H1 (cell line): Measurements from ENCODE around the gene AMER2. TPM values are rescaled to one million over a fixed set of nuclear protein-coding genes. Genes with fewer than 3 reads are reported as not detected.

ENCODE experiments used
- ATF2 ChIP-seq: IDR thresholded peaks from 2 replicates; pipeline ENCODE4 v1.6.1; 2012; ENCODE audit warnings: low read length, inconsistent platforms
- KDM5A ChIP-seq: fragments of 200-600 bp; IDR thresholded peaks from 2 replicates; pipeline ENCODE4 v1.7.1; 2012; ENCODE audit warnings: mild to moderate bottlenecking, low read length, inconsistent platforms, mixed read lengths
- NANOG ChIP-seq: IDR thresholded peaks from 2 replicates; pipeline ENCODE4 v1.6.1; 2011; ENCODE audit warnings: low read length, low read depth, mild to moderate bottlenecking, inconsistent platforms; ENCODE audit not compliant: insufficient read depth, poor library complexity, severe bottlenecking
- PHF8 ChIP-seq: fragments of 200-600 bp; sonication (generic); conservative IDR thresholded peaks from 2 replicates; pipeline ENCODE4 v1.7.1; 2012; ENCODE audit warnings: low read depth, mild to moderate bottlenecking, inconsistent platforms, low read length, moderate library complexity
- RXRA ChIP-seq: IDR thresholded peaks from 2 replicates; pipeline ENCODE4 v1.6.1; 2011; ENCODE audit warnings: low read depth, mild to moderate bottlenecking, low read length, moderate library complexity; ENCODE audit not compliant: insufficient read depth
- SIX5 ChIP-seq: IDR thresholded peaks from 2 replicates; pipeline ENCODE4 v1.6.1; 2011; ENCODE audit warnings: mild to moderate bottlenecking, low read depth, low read length
- SP4 ChIP-seq: IDR thresholded peaks from 2 replicates; pipeline ENCODE4 v1.6.1; 2012; ENCODE audit warnings: low read length, inconsistent platforms
- polyA plus RNA-seq, 7 experiments: library from polyadenylated mRNA; depleted of rRNA in 3 of 7; stranded (reverse) in 5 of 7; unstranded in 2 of 7; fragments of >200 nt in 5 of 7; fragments of 200-250 nt in 2 of 7; gene quantifications; 1 replicate in 5 of 7; 2 replicates in 1 of 7; 4 replicates in 1 of 7; pipeline versions ENCODE4 v1.2.1 to v1.2.3, GENCODE V29; 2011 to 2013; ENCODE audit warnings: missing spikeins in 2 of 7, mixed read lengths in 2 of 7
- total RNA-seq: library from RNA; stranded (reverse); fragmentation: NEBNext Ultra II Directional; extraction: Animal tissue kit (Norgen Biotek cat#: 25700); gene quantifications from 2 replicates; pipeline ENCODE4 v1.2.1, GENCODE V29; 2021

Gene AMER2
- total and polyA plus RNA-seq, 2 of the 8 experiments (the other 6 are each of a cell fraction or from before 2014, with no cell fraction given), result 0.14 to 0.50 TPM

- TF ChIP-seq RXRA, result no peak
- no peak for TF ChIP-seq ATF2
- no peak for TF ChIP-seq NANOG
- no peak for TF ChIP-seq SP4
- no peak for TF ChIP-seq KDM5A
- no peak for TF ChIP-seq SIX5
- no peak for TF ChIP-seq PHF8
Measured at GRCh38 chr13:25179832-25180774, 8.0 kb upstream of the AMER2 start (continued).
